ENCODE measurements around the gene HDC.
A peak's percentile ranks its signal among the peaks of the same experiment; 100 is the strongest.

Gene HDC, protein sequence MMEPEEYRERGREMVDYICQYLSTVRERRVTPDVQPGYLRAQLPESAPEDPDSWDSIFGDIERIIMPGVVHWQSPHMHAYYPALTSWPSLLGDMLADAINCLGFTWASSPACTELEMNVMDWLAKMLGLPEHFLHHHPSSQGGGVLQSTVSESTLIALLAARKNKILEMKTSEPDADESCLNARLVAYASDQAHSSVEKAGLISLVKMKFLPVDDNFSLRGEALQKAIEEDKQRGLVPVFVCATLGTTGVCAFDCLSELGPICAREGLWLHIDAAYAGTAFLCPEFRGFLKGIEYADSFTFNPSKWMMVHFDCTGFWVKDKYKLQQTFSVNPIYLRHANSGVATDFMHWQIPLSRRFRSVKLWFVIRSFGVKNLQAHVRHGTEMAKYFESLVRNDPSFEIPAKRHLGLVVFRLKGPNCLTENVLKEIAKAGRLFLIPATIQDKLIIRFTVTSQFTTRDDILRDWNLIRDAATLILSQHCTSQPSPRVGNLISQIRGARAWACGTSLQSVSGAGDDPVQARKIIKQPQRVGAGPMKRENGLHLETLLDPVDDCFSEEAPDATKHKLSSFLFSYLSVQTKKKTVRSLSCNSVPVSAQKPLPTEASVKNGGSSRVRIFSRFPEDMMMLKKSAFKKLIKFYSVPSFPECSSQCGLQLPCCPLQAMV

DNA sequence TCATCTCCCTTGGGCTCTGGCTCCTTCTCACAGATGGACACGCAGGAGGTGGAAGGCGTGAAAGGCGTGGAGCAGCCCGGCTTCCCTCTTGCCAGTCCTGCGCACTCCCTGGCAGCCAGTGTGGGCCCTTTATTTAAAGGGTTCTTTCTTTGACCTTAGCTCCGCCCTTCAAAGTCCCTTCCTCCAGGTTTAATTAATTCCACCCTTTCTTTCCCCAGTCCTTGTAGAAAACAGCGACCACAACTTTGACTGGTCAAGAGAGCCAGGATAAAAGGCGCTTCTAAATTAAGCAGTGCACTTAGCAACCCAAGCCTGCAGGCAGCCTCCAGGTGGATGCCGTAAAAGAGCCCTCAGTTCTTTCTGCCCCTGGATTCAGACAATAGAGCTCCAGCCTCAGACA lies at the start of gene HDC:
Gene HDC (minus strand): TSS at position 107 of the 400 bp plus-strand sequence. CDS start 103 bp downstream, at position 4.
- no peak for DNase-seq (ENCODE audit: low read depth)

DNA sequence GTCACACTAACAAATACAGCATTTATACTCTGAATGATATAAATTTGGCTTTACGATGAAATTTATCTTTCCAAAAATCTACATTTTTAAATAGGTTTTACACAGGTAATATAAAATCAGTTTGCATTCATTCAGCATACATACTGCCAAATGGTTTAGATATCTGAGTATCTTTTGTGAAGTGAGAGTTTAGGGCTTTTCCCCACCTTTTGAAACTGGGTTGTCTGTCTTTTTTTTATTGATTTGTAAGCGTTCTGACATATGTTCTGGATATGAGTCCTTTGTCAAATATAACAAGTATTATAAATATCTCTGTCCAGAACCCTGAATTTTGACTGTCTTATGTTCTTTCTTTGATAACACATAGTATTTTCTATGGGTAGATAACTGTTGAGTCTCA lies 47.1 kb upstream of the HDC start:
- no peak for DNase-seq (ENCODE audit: low read depth)

DNA sequence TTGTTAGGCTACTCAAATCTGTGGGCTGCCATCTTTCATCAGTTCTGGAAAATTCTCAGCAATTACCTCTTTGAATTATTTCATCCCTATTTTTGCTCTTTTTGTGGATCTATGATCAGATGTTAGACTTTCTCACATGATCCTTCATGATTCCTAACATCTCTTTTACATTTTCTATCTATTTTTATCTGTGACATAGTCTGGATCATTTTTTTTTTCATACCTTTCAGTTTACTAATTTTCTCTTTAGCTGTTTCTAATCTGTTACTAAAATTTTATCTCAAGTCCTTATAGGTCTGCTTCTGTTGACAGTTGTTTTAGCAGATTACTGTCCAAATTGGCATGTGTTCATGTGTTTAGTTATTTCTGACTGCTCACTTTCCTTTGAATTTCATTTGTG lies 42.3 kb upstream of the HDC start:
- DNase-seq (ENCODE audit: low read depth): no peak

DNA sequence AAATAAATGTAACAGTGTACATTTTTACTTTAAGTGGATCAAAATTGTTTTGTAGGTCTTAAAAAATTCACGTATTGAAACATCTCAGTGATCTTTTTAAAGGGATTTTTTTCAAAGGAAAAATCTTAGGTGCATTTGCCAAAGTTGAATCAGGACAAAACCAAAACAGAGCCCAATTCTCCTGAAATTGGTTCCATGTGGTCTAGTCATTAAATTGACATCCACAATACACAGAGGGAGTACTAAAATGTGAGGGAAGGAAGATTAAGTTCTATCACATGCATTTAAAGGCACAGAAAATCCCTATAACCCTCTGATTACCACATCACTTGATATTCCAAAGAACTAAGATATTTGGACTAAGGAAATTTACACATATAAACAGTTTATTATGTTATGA lies 39.3 kb upstream of the HDC start:
- no peak for DNase-seq (ENCODE audit: low read depth)

DNA sequence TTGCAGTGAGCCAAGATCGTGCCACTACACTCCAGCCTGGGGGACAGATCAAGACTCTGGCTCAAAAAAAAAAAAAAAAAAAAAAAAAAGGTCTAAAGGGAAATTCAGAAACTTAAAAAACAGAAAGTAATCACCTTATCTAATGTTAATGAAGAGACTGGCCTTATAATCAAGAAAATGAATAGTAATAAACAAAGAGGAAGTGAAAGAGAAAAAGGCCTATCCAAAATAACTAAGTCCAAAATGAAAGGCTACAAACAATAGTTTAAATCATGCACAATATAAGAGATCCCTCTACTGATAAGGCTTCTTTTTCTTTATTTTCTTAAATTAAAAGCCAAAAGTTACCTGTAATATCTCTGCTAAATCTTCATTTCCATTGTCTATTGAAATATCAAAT lies 37.1 kb upstream of the HDC start:
- DNase-seq (ENCODE audit: low read depth): no peak

DNA sequence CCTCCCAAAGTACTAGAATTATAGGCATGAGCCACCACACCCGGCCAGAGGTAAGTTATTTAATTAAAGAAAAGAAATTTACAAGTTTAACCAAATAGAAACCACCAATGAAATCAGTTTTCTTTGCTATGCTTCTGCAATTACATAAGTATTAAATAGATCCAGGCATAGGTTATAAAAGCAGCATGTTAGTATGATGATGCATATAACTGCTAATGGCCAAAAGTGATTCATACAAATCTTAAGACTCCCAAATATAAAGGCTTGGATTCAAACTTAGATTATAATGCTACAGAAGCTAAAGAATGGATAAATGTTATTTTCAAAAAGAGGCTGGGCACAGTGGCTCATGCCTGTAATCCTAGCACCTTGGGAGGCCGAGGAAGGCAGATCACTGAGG lies 32.8 kb upstream of the HDC start:
- no peak for DNase-seq (ENCODE audit: low read depth)

DNA sequence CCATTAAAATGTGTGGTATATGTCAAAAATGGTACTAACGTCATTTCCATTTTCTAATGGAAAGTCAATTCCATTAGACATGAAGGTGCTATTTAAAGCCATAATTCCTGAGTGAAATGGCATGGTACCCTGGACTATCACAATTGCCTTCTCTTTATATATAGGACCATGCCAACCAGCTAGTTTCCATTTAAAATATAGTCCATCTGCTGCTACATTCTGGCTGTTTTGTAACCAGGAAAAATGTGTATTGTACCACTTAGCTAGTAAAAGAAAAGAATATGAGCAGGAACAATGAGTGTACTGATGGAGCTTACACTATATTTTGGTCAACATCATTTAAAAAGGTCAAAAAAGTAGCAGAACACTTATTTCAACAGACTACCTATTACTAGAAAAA lies 30.4 kb upstream of the HDC start:
- no peak for DNase-seq (ENCODE audit: low read depth)

DNA sequence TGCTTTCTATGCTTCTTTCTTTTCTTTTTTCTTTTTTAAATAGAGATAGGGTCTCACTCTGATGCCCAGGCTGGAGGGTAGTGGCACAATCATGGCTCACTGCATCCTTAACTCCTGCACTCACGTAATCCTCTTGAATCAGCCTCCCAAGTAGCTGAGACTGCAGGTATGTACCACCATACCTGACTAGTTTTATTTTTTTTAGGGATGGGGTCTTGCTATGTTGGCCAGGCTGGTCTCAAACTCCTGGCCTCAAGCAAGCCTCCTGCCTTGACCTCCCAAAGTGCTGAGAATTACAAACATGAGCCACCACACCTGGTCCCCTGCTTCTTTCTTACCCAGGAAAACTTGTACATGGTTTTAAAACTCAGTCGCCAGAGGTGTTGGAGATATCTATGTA lies 24.2 kb upstream of the HDC start:
- DNase-seq (ENCODE audit: low read depth): no peak

DNA sequence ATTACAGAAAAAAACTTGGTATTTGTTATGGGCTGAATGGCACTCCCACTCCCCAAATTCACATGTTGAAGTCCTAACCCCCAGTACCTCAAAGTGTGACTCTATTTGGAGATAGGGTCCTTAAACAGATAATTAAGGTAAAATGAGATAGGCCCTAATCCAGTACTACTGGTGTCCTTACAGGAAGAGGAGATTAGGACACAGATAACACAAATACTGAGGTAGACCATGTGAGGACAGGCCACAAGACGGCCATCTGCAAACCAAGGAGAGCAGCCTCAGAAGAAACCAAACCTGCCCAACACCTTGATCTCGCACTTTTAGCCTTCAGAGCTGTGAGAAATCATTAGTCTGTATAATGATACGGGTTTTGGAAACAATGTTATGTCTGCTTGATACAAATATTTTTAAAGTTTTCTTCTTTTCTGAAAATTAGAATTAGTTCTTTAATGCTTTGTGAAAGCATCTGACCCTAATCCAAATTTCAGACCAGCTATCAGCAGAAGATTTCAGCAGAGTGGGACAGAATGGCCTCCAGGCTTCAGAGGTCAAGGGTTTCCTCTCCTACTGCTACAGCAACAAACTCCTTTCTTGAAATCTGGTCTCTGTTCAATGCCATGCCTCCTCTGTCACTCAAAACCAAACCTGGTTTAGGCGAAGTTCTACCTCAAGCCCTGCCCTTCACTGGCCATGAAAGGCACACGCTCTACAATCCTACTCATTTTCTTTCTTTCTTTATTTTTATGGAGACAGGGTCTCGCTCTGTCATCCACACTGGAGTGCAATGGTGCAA lies 22.0 kb upstream of the HDC start:
- DNase-seq (ENCODE audit: low read depth): no peak

DNA sequence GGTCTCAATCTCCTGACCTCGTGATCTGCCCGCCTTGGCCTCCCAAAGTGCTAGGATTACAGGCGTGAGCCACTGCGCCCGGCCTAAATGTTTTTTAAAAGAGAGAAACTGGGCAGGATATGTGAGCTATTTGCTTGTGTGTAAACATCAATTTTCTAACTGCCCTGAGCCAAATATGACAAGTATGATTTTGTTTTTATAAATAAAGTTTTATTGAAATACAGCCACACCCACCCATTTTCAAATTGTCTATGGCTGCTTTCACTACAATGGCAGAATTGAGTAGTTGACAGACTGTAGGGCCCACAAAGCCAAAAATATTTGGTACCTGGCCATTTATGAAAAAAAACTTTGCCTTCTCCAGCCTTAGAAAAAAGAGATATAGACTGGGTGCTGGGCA lies 15.9 kb upstream of the HDC start:
- DNase-seq (ENCODE audit: low read depth): no peak

DNA sequence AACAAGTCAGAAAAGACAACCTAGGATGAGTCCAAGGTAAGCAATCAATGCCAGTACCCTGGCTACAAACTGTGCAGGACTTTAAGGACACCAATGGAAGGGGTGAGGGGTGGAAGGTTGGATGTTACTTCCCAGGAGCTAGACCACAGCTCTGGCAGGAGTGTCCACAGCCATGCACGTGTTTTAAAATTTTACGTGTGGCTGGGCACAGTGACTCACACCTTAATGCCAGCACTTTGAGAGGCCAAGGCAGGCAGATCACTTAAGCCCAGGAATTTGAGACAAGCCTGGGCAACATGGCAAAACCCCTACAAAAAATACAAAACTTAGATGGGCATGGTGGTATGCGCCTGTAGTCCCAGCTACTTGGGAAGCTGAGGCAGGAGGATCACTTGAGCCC lies 14.7 kb upstream of the HDC start:
- no peak for DNase-seq (ENCODE audit: low read depth)

DNA sequence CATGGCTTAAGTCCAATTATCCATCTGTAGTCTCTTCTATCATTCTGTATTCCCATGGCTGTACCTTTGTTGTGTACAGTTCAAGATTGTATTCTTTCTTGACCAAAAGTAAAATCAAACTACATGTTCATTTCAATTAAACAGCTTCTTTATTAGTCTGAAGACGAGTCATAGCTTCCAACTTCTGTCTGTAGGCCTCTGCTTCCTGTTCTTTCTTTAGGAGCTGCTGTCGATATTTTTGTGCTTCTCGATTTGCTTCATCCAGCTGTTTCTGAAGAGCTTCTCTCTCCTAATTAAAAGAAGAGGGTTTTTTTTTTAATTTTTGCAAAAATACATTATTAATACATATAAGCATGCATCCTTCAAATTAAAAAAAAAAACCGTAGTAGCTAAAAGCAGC lies 13.0 kb upstream of the HDC start:
- DNase-seq (ENCODE audit: low read depth): no peak

DNA sequence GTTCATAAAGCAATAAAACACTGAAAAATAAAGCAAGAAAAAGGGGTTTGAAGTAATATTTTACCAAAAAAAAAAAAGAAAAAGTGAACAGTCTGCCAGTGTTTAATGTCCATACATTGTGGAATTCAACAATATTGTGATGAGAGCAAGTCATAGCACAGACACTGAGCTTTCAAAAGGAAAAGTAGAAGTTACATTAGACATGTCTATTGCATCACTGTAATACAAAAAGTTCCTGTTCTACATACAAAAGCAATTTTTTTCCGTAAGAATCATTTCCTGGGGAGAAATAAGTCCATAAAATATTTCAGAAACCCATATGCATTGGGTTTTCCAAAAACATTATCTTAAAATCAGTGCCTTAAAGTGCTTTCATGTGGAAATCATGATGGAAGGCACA lies 11.8 kb upstream of the HDC start:
- no peak for DNase-seq (ENCODE audit: low read depth)

DNA sequence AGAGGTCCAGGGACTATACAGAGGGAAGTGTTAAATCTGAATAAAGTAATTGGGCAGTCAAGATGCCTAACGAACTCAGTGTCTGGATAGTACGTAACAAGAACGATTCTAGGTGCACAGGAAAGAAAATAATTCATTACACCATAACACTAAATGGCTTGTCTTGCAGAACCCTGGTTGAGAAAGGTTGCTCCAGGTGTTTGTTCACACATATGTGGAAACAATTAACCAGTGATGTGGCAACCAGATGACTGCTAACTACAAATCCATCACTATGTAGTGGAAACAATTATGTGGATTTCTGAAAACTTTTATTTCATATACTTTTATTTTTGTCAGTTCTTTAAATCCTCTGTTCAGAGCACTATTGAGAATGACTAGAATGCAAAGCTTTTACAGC lies 10.4 kb upstream of the HDC start:
- no peak for DNase-seq (ENCODE audit: low read depth)

DNA sequence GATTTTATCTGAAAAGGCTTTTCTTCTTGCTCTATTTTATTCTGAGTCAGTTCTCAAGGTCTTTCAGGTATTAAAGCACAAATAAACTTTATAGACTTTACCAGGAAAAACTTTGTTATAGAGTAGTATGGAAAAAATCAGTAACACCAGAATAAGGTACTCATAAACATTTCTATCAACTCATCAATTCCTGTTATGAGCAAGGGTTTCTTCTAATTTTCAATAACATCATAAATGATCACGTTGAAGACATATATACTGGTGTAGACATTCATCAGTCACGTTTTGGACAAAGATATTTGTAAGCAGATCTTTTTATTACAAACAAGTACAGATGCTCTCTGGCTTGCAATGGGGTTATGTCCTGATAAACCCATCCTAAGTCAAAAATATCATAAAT lies 9.6 kb upstream of the HDC start:
- DNase-seq (ENCODE audit: low read depth): no peak

DNA sequence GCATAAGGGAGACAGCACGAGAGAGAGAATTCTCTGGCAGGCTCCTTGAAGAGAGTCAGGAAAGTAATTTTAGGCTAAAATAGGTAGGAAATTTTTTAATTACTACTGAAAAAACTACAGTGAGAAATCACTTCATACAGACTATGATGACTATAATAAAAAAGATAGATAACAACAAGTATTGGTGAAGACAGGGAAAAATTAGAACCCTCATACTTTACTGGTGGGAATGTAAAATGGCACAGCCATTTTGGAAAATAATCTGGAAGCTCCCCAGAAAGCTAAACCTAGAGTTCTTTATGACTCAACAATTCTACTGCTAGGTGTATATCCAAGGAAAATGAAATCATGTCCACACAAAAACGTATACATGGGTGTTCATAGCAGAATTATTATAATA lies 2.1 kb upstream of the HDC start:
- no peak for DNase-seq (ENCODE audit: low read depth)

DNA sequence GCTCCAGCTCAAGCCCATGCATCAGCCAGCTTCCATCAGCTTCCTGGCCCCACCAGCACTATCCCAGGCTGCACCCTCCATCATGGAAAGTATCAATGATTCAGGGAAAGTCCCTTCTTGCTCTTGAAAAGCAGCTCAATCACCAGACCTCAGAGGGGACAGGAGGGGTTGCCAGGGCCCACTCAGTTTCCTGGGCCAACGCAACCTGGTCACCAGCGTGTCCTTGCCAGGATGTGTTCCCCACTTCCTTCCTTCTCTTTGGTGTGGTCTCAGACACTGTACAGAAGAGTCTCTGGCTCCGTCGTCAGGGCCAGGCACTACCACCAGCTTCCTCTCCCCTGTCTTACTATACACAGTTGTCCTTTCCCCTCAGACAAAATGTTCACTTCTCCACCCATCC lies 3.0 kb downstream of the HDC start:
- peak; percentile 32 for DNase-seq (ENCODE audit: low read depth)

DNA sequence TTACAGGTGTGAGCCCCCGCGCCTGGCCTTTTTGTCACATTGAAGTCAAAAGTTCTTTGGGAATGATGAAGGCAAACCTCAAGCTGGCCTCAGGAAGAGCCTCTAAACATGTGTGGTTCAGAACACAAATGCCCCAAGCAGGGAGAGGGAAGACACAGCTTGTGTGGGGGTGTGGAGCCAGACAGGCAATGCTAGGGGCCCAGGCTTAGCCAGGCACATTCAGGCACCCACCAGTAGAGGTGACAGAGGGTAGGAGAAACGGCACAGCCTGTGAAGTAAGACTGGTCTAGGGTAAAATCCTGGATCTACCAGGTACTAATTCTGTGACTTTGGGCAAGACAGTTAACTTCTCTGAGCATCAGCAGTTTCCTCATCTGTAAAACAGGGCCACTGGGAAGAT lies 3.5 kb downstream of the HDC start:
- DNase-seq (ENCODE audit: low read depth): no peak

DNA sequence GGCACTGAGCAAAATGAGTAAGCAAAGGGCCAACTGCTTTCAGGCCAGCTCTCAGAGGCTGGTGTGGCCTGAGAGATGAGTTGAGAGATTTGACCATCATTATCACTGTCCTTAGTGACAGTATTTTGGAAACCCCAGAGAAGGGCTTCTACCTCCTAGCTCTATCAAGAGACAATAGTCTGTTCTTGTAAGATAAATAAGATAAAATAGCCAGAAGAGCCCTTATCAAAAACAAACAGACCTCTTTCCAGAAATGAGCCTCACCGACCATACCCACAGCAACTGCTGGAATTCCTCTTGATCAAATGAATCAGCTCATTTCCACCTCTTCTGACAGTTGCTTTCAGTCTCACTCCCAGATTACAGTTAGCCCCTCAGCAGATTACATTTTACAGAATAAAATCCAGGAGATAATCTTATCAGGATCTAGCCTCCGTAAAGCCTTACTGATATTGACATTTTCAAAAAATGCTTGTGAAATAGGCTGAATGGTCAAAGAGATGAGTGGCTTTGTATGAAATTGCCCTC lies 4.5 kb downstream of the HDC start:
- no peak for DNase-seq (ENCODE audit: low read depth)

DNA sequence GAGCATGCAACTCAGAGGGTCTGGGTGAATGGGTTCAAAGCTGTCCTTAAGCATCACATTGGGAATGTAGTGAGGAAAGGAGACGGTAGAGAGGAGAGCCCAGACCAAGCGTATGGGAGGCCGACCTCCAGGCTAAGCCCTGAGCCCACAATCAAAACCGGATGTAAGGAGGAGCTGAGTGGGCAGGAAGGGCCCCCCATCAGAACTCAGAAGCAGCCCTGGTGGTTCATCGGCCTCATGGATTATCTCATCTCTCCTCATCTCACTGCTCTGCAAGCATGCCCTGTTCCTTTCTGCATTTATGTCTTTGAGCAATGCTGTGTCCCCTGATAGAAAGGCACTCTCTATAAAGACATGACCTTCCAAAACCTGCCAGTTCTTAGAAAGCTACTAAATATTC lies 6.2 kb downstream of the HDC start:
- no peak for DNase-seq (ENCODE audit: low read depth)

DNA sequence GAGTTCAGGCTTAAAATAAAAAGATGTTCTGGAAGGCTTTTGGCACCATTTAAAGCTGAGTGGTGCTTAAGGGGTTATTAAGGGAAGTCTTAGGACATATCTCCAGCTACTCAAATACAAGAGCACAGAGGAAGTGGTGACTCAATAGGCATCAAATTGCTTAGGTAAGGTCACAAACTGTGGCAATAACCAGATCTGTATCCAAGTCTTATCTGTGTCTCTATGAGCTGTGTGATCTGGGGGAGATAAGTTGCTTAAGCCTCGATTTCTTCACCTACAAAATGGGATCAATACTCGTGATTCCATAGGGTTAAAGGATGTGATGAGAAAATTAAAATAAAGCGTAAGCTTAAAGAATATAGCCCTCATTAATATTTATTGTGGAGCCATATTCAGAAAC lies 7.6 kb downstream of the HDC start:
- no peak for DNase-seq (ENCODE audit: low read depth)

DNA sequence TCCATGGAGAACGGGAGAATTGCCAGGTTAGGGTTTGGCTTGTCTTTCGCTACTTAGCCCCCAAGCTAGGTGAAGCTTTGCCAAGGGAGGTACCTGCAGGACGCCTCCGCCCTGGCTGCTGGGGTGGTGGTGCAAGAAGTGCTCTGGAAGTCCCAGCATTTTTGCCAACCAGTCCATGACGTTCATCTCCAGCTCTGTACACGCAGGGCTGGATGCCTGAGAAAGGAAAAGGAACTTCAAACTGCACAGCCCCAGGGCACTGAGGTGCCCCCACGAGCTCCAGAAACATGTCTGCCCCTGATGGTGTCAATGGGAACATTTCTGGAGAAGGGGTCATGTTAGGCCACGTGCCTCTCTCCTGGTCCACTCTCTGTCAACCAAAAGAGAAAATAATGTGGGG lies 8.2 kb downstream of the HDC start:
- DNase-seq (ENCODE audit: low read depth): no peak

Measured in activated gamma-delta T cell treated with anti-CD3 and anti-CD28 coated beads, Interleukin-2, amount 50 U/mL, for 16 hours (primary cell).